HG02678 (cell line): Measurements from ENCODE around the gene RADIL.
"Not testable (repeated sequence)": the region's sequence is repeated elsewhere in the genome, so short reads cannot be mapped to it uniquely, and the experiment has no call there.

Source experiments
- ATAC-seq: cut with Tn5 transposase; IDR thresholded peaks from one replicate; pipeline ENCODE4 v1.9.1; 2021; ENCODE audit warnings: mild to moderate bottlenecking, moderate library complexity; ENCODE audit not compliant: unreplicated experiment

RADIL gene

GRCh38 chr7:4794171-4794570 lies 89.3 kb downstream of the RADIL start:
- not testable (repeated sequence) for ATAC-seq

DNA sequence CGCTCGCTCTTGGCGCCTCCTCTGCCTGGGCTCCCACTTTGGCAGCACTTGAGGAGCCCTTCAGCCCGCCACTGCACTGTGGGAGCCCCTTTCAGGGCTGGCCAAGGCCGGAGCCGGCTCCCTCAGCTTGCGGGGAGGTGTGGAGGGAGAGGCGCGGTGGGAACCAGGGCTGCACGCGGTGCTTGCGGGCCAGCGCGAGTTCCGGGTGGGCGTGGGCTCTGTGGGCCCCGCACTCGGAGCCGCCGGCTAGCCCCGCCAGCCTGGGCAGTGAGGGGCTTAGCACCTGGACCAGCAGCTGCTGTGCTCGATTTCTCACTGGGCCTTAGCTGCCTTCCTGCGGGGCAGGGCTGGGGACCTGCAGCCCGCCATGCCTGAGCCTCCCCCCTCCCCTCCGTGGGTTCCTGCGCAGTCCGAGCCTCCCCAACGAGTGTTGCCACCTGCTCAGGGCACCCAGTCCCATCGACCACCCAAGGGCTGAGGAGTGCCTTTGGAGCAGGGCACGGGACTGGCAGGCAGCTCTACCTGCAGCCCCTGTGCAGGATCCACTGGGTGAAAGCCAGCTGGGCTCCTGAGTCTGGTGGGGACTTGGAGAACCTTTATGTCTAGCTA lies 90.0 kb downstream of the RADIL start:
- not testable (repeated sequence) for ATAC-seq

DNA sequence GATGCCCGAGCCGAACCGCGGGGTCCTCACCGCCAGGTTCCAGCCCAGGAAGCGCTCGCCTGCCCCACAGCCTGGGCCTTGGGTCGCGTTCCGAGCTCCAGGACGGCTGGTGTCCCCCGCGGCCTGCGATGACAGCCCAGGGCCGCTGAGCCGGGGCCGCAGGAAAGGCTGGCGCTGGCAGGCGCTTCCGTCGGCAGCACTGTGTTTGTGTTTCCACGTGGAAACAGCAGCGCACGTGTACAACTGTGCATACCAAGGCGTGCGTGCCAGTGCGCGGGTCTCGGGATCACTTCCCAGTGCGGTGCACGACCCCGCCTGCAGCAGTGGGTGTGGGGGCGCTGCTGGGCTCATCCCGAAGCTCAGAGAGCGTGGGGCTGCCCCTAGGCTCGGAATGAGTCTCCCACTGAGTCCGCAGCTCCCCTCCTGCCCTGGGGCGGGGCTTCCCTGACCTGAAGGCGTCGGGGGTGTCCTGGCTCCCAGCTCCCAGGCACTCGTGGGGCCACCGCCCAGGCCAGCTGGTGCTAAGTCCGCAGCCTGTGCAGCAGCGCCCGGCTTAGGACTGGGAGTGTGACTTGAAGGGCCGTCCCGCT lies 90.9 kb downstream of the RADIL start:
- ATAC-seq: no peak

DNA sequence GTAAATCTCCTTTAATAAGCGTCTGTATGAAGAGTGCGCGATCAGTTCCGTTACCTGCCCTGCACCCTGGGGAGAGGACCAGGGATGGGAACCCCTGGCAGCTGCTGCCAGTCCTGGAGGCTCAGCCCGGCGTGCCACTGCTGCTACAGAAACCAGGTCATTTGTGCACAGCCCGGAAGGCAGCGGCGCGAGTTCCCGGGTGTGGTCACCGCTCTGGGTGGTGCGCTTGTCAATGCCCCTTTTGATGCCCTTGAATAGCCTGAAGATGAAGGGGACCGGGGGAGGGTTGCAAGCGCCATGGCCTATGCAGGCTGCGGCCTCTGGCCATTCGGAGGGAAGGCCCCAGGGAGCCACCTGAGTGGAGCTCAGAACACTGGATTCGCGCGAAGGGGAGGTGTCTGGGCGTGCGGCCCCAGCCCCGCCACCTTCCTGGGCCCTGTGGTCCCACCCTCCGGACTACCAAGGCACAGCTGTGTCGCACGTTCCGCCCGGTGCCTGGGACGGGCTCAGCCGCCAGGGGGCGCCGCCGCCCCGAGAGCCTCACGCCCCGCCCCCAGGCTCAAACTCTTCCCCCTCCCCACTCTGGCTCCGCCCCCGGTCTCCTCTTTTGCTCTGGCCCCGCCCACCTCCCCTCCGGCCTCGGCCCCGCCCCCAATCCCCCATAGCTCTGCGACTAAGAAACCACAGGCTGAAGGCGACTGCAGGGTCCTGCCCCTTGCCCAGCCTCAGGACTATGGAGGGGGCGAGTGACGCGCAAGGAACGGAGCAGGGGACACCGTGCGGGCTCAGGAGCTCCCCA lies 91.6 kb downstream of the RADIL start:
- ATAC-seq: no peak

DNA sequence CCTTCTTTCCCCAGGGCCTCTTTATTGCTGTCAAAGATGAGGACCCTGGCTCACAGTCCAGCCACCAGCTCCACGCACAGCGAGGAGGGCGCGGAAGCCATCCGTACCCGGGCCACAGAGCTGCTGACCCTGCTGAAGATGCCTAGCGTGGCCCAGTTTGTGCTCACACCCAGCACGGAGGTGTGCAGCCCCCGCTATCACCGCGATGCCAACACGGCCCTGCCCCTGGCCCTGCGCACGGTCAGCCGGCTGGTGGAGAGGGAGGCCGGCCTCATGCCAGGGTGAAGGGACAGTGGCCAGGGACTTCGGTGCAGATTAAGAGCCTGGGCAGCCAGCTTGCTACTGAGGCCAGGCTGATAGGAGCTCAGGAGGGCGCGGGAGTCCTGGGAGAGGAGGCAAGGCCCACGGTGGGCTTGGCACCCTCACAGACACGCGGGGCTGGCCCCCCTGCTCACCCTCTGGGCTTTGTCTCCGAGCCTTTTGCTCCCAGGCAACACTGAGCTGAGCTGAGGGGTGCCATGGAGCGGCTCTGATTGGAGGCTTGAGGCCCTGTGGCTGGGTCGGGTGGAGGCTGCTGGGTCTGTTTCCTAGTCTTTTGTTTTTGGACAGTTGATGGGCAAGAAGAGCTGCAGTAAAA lies 92.3 kb downstream of the RADIL start:
- no peak for ATAC-seq

DNA sequence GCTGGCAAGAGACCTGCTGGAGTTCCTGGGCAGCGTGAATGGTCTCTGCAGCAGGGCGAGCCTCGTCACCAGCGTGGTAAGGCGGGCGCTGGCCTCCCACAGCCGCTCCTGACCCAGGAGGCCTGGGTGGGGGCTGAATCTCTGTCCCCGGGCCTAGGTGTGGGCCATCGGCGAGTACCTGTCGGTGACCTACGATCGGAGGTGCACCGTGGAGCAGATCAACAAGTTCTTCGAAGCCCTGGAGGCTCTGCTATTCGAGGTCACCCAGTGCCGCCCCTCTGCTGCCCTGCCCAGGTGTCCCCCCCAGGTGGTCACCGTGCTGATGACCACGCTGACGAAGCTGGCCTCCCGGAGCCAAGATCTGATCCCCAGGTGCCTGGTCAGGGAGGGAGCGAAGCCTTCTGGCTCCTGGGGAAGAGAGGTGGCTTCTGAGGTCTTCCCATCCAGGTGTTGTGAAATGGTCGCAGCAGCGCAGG lies 93.0 kb downstream of the RADIL start:
- no peak for ATAC-seq

GRCh38 chr7:4790078-4790465 lies 93.4 kb downstream of the RADIL start:
- no peak for ATAC-seq

GRCh38 chr7:4789194-4790077 lies 94.1 kb downstream of the RADIL start:
- no peak for ATAC-seq

- no peak for ATAC-seq
Observed at GRCh38 chr7:4788627-4789189, 94.8 kb downstream of the RADIL start.

DNA sequence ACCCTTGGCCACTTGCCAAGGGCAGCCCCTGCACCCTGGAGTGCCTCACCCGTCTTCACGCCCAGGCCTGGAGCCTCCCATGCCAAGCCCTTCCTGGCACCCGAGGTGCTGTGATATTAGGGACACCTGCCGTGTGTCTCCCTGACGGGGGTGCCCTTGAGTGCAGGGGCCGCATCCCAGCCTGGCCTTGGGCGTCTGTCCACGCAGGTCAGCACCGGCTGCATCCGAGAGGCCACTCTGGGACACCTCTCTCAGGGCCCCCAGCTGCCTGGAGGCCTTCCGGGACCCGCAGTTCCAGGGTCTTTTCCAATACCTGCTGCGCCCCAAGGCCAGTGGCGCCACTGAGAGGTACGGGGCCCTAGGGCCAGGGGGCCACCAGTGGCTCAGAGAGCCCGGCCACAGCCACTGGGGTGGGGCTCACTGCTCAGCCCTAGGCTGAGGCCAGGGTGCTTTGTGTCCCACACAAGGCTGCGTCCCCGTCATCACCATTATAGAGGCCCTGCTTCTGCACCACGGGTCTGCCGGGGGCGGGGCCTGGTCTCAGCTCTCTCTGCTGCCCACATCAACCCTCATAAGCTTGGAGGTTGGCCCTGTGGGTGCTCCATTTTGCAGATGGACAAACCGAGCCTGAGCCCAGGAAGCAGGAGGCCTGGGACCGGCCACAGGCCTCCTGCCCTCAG lies 95.4 kb downstream of the RADIL start:
- no peak for ATAC-seq

DNA sequence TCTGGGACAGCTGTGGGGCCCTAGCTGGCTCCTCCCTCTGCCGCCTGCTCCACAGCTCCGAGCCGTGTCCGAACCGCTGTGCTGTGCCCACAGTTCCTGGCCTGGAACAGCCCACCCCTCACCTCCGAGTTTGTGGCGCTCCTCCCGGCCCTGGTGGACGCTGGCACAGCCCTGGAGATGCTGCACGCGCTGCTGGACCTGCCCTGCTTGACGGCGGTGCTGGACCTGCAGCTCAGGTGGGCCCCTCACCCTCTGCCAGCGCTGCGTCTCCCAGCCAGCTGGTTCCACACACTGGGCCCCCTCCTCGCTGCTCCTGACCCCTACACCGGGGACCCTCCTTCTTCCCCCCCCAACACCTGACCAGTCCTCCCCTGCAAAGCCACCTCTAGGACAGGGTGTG lies 96.0 kb downstream of the RADIL start:
- no peak for ATAC-seq

- ATAC-seq: no peak
Observed at GRCh38 chr7:4786015-4786414, 97.5 kb downstream of the RADIL start.

DNA sequence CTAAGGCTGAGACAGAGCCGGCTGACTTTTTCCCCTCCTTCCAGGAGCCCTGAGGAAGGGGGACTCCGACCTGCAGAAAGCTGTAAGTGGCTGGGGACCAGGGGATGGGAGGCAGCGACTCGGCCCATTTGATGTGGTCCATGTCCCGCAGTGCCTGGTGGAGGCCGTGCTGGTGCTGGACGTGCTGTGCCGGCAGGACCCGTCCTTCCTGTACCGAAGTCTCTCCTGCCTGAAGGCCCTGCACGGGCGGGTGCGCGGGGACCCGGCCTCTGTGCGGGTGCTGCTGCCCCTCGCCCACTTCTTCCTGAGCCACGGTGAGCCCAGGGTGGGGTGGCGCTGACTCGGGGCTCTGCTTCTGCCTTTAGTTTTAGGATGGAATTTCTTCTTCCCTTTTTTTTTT lies 98.1 kb downstream of the RADIL start:
- ATAC-seq: no peak

DNA sequence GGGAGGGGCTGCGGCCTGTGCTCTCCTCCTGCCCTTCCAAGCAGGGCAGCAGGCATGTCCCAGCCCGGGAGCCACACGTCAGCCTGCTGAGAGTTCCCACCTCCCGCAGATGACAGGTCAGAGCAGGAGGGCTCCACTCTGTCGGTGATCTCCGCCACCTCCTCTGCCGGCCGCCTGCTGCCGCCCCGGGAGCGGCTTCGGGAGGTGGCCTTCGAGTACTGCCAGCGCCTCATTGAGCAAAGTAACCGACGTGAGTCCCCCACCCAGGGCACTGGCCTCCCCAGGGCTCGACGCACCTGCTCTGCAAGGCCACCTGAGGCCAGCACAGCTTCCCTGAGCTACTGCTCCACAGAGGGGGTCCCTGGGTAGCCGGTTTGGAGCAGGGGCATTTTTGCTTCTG lies 98.7 kb downstream of the RADIL start:
- no peak for ATAC-seq

DNA sequence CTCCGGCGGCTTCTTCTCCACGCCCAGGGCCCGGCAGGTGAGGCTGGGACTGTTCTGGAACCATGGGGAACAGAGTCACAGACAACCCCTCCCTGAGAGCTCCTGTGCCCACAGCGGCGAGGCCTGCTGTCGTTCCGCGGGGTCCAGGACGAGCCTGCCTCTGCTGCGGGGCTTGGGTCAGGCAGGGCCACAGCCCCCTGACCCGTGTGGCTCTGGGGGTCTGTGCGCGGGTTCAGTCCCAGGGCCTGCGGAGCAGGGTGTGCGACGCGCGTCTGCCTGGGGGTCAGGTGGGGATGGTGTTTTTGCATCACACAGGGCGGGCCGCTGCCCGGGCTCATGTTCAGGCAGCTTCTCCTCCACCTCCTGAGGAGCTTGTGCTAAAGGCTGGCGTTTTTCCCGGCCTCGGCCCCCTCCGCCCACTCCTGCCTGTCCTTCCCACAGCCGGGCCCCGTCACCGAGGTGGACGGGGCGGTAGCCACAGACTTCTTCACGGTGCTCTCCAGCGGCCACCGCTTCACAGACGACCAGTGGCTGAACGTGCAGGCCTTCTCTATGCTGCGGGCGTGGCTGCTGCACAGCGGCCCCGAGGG lies 99.7 kb downstream of the RADIL start:
- ATAC-seq: no peak

GRCh38 chr7:4783292-4783652 lies 100.2 kb downstream of the RADIL start:
- ATAC-seq: no peak

DNA sequence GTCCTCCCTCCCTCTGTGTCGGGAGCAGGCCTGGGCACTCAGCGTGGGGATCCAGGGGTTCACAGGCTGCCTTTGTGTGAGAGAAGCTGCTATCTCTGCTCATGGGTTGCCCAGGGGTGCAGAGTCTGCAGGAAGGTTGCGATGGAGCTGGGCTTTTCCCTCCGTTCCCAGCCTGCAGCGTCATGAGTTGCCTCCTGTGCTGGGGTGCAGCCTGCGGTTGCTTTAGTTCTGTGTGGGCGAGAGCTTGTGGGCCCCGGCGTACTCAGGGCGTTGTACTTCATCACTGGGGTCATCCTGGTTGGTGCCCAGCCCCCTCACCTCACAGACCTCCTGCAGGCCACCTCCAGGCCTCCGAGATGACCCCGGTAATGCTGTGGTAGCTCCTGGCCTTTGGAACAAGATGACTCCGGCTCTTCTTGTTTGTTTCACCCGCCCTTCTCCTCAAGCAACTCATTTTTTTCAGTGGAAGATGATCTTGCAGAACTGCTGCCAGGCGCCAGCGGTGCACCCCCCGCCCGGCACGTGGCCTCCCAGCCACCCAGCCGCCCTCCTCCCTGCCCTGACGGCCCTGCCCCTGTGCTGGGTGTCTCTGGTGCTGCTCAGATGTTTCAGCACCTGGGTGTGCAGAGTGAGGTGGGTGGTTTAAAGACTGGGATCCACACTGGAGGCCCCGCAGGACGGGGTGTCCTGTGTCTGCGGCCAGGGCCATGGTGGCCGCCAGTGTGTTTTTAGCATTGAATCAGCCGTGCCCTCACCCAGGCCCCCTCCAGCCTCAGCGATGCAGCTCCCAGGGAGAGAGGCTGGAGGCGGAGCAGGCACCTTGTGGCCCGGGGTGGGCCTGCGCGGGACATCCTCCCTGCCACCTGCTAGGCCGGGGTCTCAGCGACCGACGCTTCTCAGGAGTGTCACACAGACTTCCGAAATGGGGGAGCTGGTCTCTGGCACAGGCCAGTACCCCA lies 100.9 kb downstream of the RADIL start:
- ATAC-seq: no peak

GRCh38 chr7:4781366-4782069 lies 102.0 kb downstream of the RADIL start:
- ATAC-seq: no peak
